Measurements from ENCODE around the gene MAPRE3.

DNA sequence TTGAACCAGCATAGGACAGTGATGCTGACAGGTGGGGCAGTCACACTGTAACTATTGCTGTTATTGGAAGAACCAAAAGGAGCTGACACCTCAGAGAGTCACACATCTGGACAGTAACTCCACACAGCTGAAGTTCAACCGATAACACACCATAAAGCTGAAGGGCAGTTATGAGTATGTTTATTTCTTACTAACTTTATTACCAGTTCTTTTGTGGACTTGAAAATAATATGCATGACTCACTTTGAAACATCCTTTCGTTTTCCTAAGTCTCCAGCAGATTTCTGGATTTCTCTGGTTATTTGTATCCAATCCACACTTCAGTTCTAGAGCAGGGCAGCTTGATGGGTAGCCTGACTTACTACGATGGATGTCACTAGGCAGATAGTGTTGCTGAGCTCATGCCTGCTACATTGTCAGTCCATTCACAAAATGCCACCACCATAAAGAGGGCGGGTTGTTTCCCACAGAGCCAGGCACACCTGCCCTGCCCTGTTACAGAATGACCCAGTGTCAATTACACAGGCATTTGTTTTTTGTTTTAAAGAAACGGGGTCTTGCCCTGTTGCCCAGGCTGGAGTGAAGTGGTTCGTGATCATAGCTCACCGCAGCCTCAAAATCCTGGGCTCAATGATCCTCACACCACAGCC lies 72.7 kb downstream of the MAPRE3 start:
- TF ChIP-seq POLR2A (IDR thresholded peaks at IDR 0.05) (no peak), POLR2AphosphoS5 (IDR thresholded peaks at IDR 0.05) (peak in 1 of 3 donors; percentile 13)
